Measurements from ENCODE around the gene KCNK13.

GRCh38 chr14:90039253-90040010 lies 22.4 kb upstream of the KCNK13 start:
- TF ChIP-seq EZH2 (IDR thresholded peaks at IDR 0.05; ENCODE audit: insufficient read depth, poor library complexity, severe bottlenecking) (no peak), EZH2phosphoT487 (IDR thresholded peaks at IDR 0.05; ENCODE audit: insufficient read depth, low read depth) (no peak)
